PFSK-1 (cell line): Measurements from ENCODE around the gene MAST2.
A peak's percentile ranks its signal among the peaks of the same experiment; 100 is the strongest.

ENCODE experiments used
- FOXP2 ChIP-seq: optimal IDR thresholded peaks from 2 replicates; pipeline ENCODE3; 2011; ENCODE audit warnings: borderline replicate concordance, control low read depth, inconsistent platforms; ENCODE audit not compliant: insufficient read depth; ENCODE audit errors: extremely low read length, extremely low read depth
- POLR2AphosphoS5 ChIP-seq: IDR thresholded peaks from 2 replicates; pipeline ENCODE4 v1.6.1; 2012; ENCODE audit warnings: low read depth, mild to moderate bottlenecking, control low read depth, low read length, moderate library complexity
- SIN3A ChIP-seq: IDR thresholded peaks from 2 replicates; pipeline ENCODE4 v1.6.1; 2012; ENCODE audit warnings: mild to moderate bottlenecking, low read length, moderate library complexity, borderline replicate concordance; ENCODE audit not compliant: insufficient read depth
- TAF1 ChIP-seq: IDR thresholded peaks from 2 replicates; pipeline ENCODE4 v1.6.1; 2012; ENCODE audit warnings: low read length, control low read depth, borderline replicate concordance; ENCODE audit not compliant: insufficient read depth
- TF ChIP-seq, protein P1 (sequence below), 2 experiments: IDR thresholded peaks; 2 replicates each; pipeline versions ENCODE4 v1.6.1 to v1.8.0; 2011 to 2012; ENCODE audit warnings: low read depth in 2 of 2, low read length in 2 of 2, control low read depth in 1 of 2, inconsistent platforms in 1 of 2, mild to moderate bottlenecking in 1 of 2, moderate library complexity in 1 of 2; ENCODE audit not compliant: insufficient read depth in 1 of 2

MAST2 gene

GRCh38 chr1:46030074-46030870 lies 226.9 kb downstream of the MAST2 start:
- no peak for TF ChIP-seq FOXP2
- TF ChIP-seq TAF1 = no peak
- TF ChIP-seq, protein P1, sequence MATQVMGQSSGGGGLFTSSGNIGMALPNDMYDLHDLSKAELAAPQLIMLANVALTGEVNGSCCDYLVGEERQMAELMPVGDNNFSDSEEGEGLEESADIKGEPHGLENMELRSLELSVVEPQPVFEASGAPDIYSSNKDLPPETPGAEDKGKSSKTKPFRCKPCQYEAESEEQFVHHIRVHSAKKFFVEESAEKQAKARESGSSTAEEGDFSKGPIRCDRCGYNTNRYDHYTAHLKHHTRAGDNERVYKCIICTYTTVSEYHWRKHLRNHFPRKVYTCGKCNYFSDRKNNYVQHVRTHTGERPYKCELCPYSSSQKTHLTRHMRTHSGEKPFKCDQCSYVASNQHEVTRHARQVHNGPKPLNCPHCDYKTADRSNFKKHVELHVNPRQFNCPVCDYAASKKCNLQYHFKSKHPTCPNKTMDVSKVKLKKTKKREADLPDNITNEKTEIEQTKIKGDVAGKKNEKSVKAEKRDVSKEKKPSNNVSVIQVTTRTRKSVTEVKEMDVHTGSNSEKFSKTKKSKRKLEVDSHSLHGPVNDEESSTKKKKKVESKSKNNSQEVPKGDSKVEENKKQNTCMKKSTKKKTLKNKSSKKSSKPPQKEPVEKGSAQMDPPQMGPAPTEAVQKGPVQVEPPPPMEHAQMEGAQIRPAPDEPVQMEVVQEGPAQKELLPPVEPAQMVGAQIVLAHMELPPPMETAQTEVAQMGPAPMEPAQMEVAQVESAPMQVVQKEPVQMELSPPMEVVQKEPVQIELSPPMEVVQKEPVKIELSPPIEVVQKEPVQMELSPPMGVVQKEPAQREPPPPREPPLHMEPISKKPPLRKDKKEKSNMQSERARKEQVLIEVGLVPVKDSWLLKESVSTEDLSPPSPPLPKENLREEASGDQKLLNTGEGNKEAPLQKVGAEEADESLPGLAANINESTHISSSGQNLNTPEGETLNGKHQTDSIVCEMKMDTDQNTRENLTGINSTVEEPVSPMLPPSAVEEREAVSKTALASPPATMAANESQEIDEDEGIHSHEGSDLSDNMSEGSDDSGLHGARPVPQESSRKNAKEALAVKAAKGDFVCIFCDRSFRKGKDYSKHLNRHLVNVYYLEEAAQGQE (IDR thresholded peaks at IDR 0.05; ENCODE audit: insufficient read depth in 1 of 2, low read depth in 2 of 2, low read length in 2 of 2) = no peak
- TF ChIP-seq POLR2AphosphoS5 = no peak
- TF ChIP-seq SIN3A = no peak

DNA sequence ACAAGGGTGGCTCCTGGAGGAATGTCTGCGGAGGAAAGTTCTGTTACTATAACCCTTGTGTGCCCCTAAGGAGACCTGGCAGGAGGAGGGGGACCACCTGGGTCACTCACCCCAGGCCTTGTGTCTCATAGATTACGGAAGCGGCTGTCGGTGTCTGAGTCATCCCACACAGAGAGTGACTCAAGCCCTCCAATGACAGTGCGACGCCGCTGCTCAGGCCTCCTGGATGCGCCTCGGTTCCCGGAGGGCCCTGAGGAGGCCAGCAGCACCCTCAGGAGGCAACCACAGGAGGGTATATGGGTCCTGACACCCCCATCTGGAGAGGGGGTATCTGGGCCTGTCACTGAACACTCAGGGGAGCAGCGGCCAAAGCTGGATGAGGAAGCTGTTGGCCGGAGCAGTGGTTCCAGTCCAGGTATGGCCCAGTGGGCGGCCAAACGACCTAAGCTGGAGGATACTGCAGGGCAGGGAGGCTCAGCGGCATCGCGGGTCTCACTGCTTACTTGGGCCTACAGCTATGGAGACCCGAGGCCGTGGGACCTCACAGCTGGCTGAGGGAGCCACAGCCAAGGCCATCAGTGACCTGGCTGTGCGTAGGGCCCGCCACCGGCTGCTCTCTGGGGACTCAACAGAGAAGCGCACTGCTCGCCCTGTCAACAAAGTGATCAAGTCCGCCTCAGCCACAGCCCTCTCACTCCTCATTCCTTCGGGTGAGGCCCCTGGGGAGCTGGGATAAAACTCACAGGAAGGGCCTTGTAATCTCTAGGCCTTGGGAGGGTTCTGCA lies 227.7 kb downstream of the MAST2 start:
- no peak for TF ChIP-seq SIN3A
- TF ChIP-seq FOXP2 = no peak
- TF ChIP-seq, protein P1 (IDR thresholded peaks at IDR 0.05; ENCODE audit: insufficient read depth in 1 of 2, low read depth in 2 of 2, low read length in 2 of 2) = no peak
- TF ChIP-seq TAF1 = no peak
- TF ChIP-seq POLR2AphosphoS5 = no peak

DNA sequence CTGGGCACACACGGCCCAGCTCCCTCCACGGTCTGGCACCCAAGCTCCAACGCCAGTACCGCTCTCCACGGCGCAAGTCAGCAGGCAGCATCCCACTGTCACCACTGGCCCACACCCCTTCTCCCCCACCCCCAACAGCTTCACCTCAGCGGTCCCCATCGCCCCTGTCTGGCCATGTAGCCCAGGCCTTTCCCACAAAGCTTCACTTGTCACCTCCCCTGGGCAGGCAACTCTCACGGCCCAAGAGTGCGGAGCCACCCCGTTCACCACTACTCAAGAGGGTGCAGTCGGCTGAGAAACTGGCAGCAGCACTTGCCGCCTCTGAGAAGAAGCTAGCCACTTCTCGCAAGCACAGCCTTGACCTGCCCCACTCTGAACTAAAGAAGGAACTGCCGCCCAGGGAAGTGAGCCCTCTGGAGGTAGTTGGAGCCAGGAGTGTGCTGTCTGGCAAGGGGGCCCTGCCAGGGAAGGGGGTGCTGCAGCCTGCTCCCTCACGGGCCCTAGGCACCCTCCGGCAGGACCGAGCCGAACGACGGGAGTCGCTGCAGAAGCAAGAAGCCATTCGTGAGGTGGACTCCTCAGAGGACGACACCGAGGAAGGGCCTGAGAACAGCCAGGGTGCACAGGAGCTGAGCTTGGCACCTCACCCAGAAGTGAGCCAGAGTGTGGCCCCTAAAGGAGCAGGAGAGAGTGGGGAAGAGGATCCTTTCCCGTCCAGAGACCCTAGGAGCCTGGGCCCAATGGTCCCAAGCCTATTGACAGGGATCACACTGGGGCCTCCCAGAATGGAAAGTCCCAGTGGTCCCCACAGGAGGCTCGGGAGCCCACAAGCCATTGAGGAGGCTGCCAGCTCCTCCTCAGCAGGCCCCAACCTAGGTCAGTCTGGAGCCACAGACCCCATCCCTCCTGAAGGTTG lies 231.4 kb downstream of the MAST2 start:
- TF ChIP-seq SIN3A = no peak
- no peak for TF ChIP-seq TAF1
- TF ChIP-seq, protein P1 (IDR thresholded peaks at IDR 0.05; ENCODE audit: insufficient read depth in 1 of 2, low read depth in 2 of 2, low read length in 2 of 2) = no peak
- TF ChIP-seq POLR2AphosphoS5 = no peak
- no peak for TF ChIP-seq FOXP2

GRCh38 chr1:46036894-46037839 lies 233.8 kb downstream of the MAST2 start:
- peak; percentile 50 for TF ChIP-seq POLR2AphosphoS5
- no peak for TF ChIP-seq SIN3A

GRCh38 chr1:46039571-46040052 lies 236.2 kb downstream of the MAST2 start:
- no peak for TF ChIP-seq TAF1
- TF ChIP-seq, protein P1 (IDR thresholded peaks at IDR 0.05; ENCODE audit: insufficient read depth in 1 of 2, low read depth in 2 of 2, low read length in 2 of 2) = no peak
- no peak for TF ChIP-seq SIN3A
- no peak; the same call in 1 of the 2 replicates for TF ChIP-seq POLR2AphosphoS5
- no peak for TF ChIP-seq FOXP2
